HEK293 (cell line): ENCODE data around the gene MPZL1.

Source experiments
- CTCF ChIA-PET: fragments of 350-600 bp; formaldehyde crosslinking; extraction: SDS; loops from one replicate; lab custom pipeline; 2021; ENCODE audit warnings: antibody characterized with exemption; lab: Yijun Ruan, JAX
- POLR2A ChIA-PET: fragments of 300-600 bp; formaldehyde crosslinking; extraction: SDS; loops from one replicate; lab custom pipeline; 2020; ENCODE audit warnings: antibody characterized with exemption, inconsistent platforms; lab: Yijun Ruan, JAX
- H3K27ac ChIP-seq: fragments of 200-500 bp; sonication (Bioruptor generic); 2 replicates; pipeline ENCODE4 v1.5.1; 2014; ENCODE audit warnings: low read depth, low read length, control low read depth, inconsistent platforms; ENCODE audit errors: extremely low read depth
- H3K36me3 ChIP-seq, 2 experiments: fragments of 200-500 bp in 1 of 2; sonication (Bioruptor generic) in 1 of 2; 1 replicate in 1 of 2; 2 replicates in 1 of 2; pipeline ENCODE4 v1.5.1; 2014 to 2017; ENCODE audit warnings: inconsistent platforms in 2 of 2, low read length in 2 of 2; ENCODE audit not compliant: control insufficient read depth in 2 of 2, insufficient read depth in 1 of 2
- H3K4me1 ChIP-seq: fragments of 200-500 bp; sonication (Bioruptor generic); 2 replicates; pipeline ENCODE4 v1.5.1; 2014; ENCODE audit warnings: mild to moderate bottlenecking, low read length, inconsistent platforms; ENCODE audit not compliant: control insufficient read depth, insufficient read depth
- H3K4me3 ChIP-seq: 2 replicates; pipeline ENCODE4 v1.5.1; 2011; ENCODE audit warnings: low read depth, mild to moderate bottlenecking, control low read depth, low read length, moderate library complexity
- H3K9me3 ChIP-seq: fragments of 200-500 bp; sonication (Bioruptor generic); 2 replicates; pipeline ENCODE4 v1.5.1; 2014; ENCODE audit warnings: low read depth, low read length, inconsistent platforms; ENCODE audit not compliant: control insufficient read depth, insufficient read depth
- BCL11B ChIP-seq: fragments of 450-650 bp; formaldehyde crosslinking; IDR thresholded peaks from 2 replicates; pipeline ENCODE4 v1.5.1; 2016; ENCODE audit warnings: low read depth, missing biosample characterization, missing genetic modification characterization
- GLI2 ChIP-seq: fragments of 450-650 bp; formaldehyde crosslinking; IDR thresholded peaks from 2 replicates; pipeline ENCODE4; 2017; ENCODE audit warnings: missing biosample characterization, missing genetic modification characterization, low read depth, borderline replicate concordance
- KLF9 ChIP-seq: fragments of 450-650 bp; formaldehyde crosslinking; IDR thresholded peaks from 2 replicates; pipeline ENCODE4 v1.5.1; 2016; ENCODE audit warnings: missing biosample characterization, missing genetic modification characterization, low read depth
- YY1 ChIP-seq: fragments of 450-650 bp; formaldehyde crosslinking; IDR thresholded peaks from 2 replicates; pipeline ENCODE4 v1.5.1; 2018; ENCODE audit warnings: missing biosample characterization, missing genetic modification characterization
- YY2 ChIP-seq: fragments of 450-650 bp; formaldehyde crosslinking; IDR thresholded peaks from 2 replicates; pipeline ENCODE4 v1.5.1; 2016; ENCODE audit warnings: missing biosample characterization, missing genetic modification characterization
- ZBTB44 ChIP-seq: fragments of 450-650 bp; IDR thresholded peaks from 2 replicates; pipeline ENCODE4 v1.5.1; 2018; ENCODE audit warnings: missing biosample characterization, mild to moderate bottlenecking, missing genetic modification characterization
- ZBTB7A ChIP-seq: fragments of 450-650 bp; formaldehyde crosslinking; IDR thresholded peaks from 2 replicates; pipeline ENCODE4 v1.5.1; 2016; ENCODE audit warnings: low read depth, missing biosample characterization, missing genetic modification characterization
- ZIC2 ChIP-seq: fragments of 450-650 bp; formaldehyde crosslinking; IDR thresholded peaks from 2 replicates; pipeline ENCODE4 v1.5.1; 2016; ENCODE audit warnings: missing biosample characterization, missing genetic modification characterization
- ZNF157 ChIP-seq: fragments of 450-650 bp; formaldehyde crosslinking; IDR thresholded peaks from 2 replicates; pipeline ENCODE4 v1.5.1; 2016; ENCODE audit warnings: missing biosample characterization, missing genetic modification characterization
- ZNF19 ChIP-seq: fragments of 450-650 bp; formaldehyde crosslinking; IDR thresholded peaks from 2 replicates; pipeline ENCODE4; 2016; ENCODE audit warnings: missing biosample characterization, missing genetic modification characterization, low read depth
- ZNF23 ChIP-seq: fragments of 450-650 bp; formaldehyde crosslinking; IDR thresholded peaks from 2 replicates; pipeline ENCODE4 v1.5.1; 2016; ENCODE audit warnings: missing biosample characterization, missing genetic modification characterization, borderline replicate concordance
- ZNF248 ChIP-seq: fragments of 450-650 bp; formaldehyde crosslinking; IDR thresholded peaks from 2 replicates; pipeline ENCODE4 v1.5.1; 2017; ENCODE audit warnings: missing biosample characterization, missing genetic modification characterization
- ZNF510 ChIP-seq: fragments of 450-650 bp; formaldehyde crosslinking; IDR thresholded peaks from 2 replicates; pipeline ENCODE4 v1.5.1; 2018; ENCODE audit warnings: mild to moderate bottlenecking, missing genetic modification characterization, missing biosample characterization; ENCODE audit not compliant: insufficient replicate concordance
- ZNF555 ChIP-seq: fragments of 450-650 bp; formaldehyde crosslinking; conservative IDR thresholded peaks from 2 replicates; pipeline ENCODE4 v1.5.1; 2017; ENCODE audit warnings: missing biosample characterization, mild to moderate bottlenecking, missing genetic modification characterization, inconsistent platforms
- ZNF571 ChIP-seq: fragments of 450-650 bp; formaldehyde crosslinking; IDR thresholded peaks from 2 replicates; pipeline ENCODE4 v1.5.0; 2017; ENCODE audit warnings: missing biosample characterization, missing genetic modification characterization
- ZNF707 ChIP-seq: fragments of 450-650 bp; formaldehyde crosslinking; IDR thresholded peaks from 2 replicates; pipeline ENCODE4 v1.5.1; 2016; ENCODE audit warnings: missing biosample characterization, missing genetic modification characterization
- ZNF747 ChIP-seq: fragments of 450-650 bp; formaldehyde crosslinking; IDR thresholded peaks from 2 replicates; pipeline ENCODE4 v1.5.1; 2016; ENCODE audit warnings: missing biosample characterization, missing genetic modification characterization
- ZNF830 ChIP-seq: fragments of 450-650 bp; IDR thresholded peaks from 2 replicates; pipeline ENCODE4 v1.5.0; 2018; ENCODE audit warnings: missing biosample characterization, missing genetic modification characterization, low read depth, mild to moderate bottlenecking, moderate library complexity
- ZNF837 ChIP-seq: fragments of 450-650 bp; formaldehyde crosslinking; IDR thresholded peaks from 2 replicates; pipeline ENCODE4 v1.5.1; 2016; ENCODE audit warnings: missing biosample characterization, missing genetic modification characterization
- TF ChIP-seq, protein P1 (sequence below): sonication (generic); formaldehyde crosslinking; IDR thresholded peaks from 2 replicates; pipeline ENCODE4 v1.8.1; 2022; ENCODE audit warnings: mild to moderate bottlenecking, moderate library complexity, missing genetic modification reagents
- TF ChIP-seq, protein P2 (sequence below): fragments of 450-650 bp; formaldehyde crosslinking; conservative IDR thresholded peaks from 2 replicates; pipeline ENCODE4 v1.5.1; 2016; ENCODE audit warnings: low read depth, missing biosample characterization, missing genetic modification characterization
- TF ChIP-seq, protein P3 (sequence below): fragments of 450-650 bp; formaldehyde crosslinking; IDR thresholded peaks from 2 replicates; pipeline ENCODE4 v1.5.1; 2017; ENCODE audit warnings: missing biosample characterization, missing genetic modification characterization

The MPZL1 gene

GRCh38 chr1:167695756-167696561, 25.8 kb upstream of the MPZL1 start:
- Histone ChIP-seq H3K36me3 (no peaks in the 10 kb centered on the region), H3K4me1 (no peaks in the 10 kb centered on the region), H3K27ac (no peak overlapping the region), H3K4me3 (no peak overlapping the region), H3K9me3 (no peaks in the 10 kb centered on the region)
- ChIA-PET CTCF (no interaction called here), POLR2A (no interaction called here)
- TF ChIP-seq ZNF510 (tag by site-specific recombination): peak; percentile 98
- no peak for TF ChIP-seq ZNF23 (tag by site-specific recombination)
- TF ChIP-seq YY1 (tag by site-specific recombination): no peak
- TF ChIP-seq, protein P1, sequence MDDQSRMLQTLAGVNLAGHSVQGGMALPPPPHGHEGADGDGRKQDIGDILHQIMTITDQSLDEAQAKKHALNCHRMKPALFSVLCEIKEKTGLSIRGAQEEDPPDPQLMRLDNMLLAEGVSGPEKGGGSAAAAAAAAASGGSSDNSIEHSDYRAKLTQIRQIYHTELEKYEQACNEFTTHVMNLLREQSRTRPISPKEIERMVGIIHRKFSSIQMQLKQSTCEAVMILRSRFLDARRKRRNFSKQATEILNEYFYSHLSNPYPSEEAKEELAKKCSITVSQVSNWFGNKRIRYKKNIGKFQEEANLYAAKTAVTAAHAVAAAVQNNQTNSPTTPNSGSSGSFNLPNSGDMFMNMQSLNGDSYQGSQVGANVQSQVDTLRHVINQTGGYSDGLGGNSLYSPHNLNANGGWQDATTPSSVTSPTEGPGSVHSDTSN (CRISPR knock-in tag): no peak
- TF ChIP-seq, protein P2, sequence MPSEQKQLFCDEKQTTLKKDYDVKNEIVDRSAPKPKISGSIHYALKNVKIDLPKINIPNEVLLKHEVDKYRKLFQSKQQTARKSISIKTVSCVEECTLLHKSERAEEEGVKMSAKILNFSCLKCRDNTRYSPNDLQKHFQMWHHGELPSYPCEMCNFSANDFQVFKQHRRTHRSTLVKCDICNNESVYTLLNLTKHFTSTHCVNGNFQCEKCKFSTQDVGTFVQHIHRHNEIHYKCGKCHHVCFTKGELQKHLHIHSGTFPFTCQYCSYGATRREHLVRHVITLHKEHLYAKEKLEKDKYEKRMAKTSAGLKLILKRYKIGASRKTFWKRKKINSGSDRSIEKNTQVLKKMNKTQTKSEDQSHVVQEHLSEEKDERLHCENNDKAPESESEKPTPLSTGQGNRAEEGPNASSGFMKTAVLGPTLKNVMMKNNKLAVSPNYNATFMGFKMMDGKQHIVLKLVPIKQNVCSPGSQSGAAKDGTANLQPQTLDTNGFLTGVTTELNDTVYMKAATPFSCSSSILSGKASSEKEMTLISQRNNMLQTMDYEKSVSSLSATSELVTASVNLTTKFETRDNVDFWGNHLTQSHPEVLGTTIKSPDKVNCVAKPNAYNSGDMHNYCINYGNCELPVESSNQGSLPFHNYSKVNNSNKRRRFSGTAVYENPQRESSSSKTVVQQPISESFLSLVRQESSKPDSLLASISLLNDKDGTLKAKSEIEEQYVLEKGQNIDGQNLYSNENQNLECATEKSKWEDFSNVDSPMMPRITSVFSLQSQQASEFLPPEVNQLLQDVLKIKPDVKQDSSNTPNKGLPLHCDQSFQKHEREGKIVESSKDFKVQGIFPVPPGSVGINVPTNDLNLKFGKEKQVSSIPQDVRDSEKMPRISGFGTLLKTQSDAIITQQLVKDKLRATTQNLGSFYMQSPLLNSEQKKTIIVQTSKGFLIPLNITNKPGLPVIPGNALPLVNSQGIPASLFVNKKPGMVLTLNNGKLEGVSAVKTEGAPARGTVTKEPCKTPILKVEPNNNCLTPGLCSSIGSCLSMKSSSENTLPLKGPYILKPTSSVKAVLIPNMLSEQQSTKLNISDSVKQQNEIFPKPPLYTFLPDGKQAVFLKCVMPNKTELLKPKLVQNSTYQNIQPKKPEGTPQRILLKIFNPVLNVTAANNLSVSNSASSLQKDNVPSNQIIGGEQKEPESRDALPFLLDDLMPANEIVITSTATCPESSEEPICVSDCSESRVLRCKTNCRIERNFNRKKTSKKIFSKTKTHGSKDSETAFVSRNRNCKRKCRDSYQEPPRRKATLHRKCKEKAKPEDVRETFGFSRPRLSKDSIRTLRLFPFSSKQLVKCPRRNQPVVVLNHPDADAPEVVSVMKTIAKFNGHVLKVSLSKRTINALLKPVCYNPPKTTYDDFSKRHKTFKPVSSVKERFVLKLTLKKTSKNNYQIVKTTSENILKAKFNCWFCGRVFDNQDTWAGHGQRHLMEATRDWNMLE (tag by site-specific recombination): no peak

GRCh38 chr1:167697667-167698141, 24.1 kb upstream of the MPZL1 start:
- Histone ChIP-seq H3K4me3 (no peak overlapping the region), H3K9me3 (no peaks in the 10 kb centered on the region), H3K4me1 (no peaks in the 10 kb centered on the region), H3K27ac (no peak overlapping the region), H3K36me3 (no peaks in the 10 kb centered on the region)
- ChIA-PET CTCF (interaction anchor here (1.7 kb wide), 1 partner anchor 10 kb away, joined by 9 read pairs; no protein-coding TSS in a partner anchor), POLR2A (no interaction called here)
- TF ChIP-seq ZNF571 (tag by site-specific recombination): no peak
- peak; percentile 60 for TF ChIP-seq ZIC2 (tag by site-specific recombination)
- TF ChIP-seq YY2 (tag by site-specific recombination): no peak
- no peak for TF ChIP-seq ZNF157 (tag by site-specific recombination)
- no peak for TF ChIP-seq BCL11B

DNA sequence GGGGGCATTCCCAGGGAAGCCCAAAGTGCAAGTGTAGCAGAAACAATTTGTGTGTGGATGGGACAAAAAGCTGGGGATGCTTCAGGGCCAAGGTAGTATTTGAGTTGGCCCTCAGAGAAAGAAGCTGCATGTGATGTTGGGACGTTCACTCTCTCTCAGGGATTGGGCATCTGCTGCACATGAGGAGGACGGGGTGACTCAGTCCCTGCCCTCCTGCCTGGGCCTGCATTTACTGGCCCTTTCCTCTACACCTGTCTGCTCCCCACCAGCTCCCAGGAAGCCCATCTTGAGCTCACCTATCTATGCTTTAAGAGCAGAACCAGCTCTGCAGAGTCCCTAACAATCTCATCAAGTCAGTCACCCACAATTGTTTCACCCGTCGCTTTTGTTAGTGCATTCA, 23.5 kb upstream of the MPZL1 start:
- ChIA-PET POLR2A (interaction anchor here (0.6 kb wide), 1 partner anchor 32 kb away, joined by 4 read pairs; no protein-coding TSS in a partner anchor), CTCF (interaction anchor here (1.7 kb wide), 1 partner anchor 10 kb away, joined by 9 read pairs; no protein-coding TSS in a partner anchor)
- Histone ChIP-seq H3K4me3 (no peak overlapping the region), H3K36me3 (no peaks in the 10 kb centered on the region), H3K27ac (no peak overlapping the region), H3K9me3 (no peaks in the 10 kb centered on the region), H3K4me1 (no peaks in the 10 kb centered on the region)
- TF ChIP-seq ZNF19 (tag by site-specific recombination) (no peak), ZBTB7A (tag by site-specific recombination) (no peak), ZNF837 (no peak), ZBTB44 (tag by site-specific recombination) (no peak), ZNF707 (no peak), ZNF555 (no peak), ZNF830 (no peak), KLF9 (no peak), ZNF747 (no peak), ZNF248 (tag by site-specific recombination) (no peak), GLI2 (no peak), ZIC2 (tag by site-specific recombination) (no peak)
- TF ChIP-seq, protein P3, sequence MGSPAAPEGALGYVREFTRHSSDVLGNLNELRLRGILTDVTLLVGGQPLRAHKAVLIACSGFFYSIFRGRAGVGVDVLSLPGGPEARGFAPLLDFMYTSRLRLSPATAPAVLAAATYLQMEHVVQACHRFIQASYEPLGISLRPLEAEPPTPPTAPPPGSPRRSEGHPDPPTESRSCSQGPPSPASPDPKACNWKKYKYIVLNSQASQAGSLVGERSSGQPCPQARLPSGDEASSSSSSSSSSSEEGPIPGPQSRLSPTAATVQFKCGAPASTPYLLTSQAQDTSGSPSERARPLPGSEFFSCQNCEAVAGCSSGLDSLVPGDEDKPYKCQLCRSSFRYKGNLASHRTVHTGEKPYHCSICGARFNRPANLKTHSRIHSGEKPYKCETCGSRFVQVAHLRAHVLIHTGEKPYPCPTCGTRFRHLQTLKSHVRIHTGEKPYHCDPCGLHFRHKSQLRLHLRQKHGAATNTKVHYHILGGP (tag by site-specific recombination): no peak
